Adrenal gland (tissue), 5 donors: ENCODE data around the gene CIZ1.

Experiments
- POLR2A ChIP-seq, 2 donors: fragments of 450-650 bp; IDR thresholded peaks; one replicate each; pipeline ENCODE4 v1.6.1; 2017; ENCODE audit warnings: antibody characterized with exemption in 2 of 2, mild to moderate bottlenecking in 2 of 2, moderate library complexity in 1 of 2
- TF ChIP-seq, protein P1 (sequence below), 6 experiments: fragments of 450-650 bp in 4 of 6; fragments of 200-600 bp in 2 of 6; sonication (generic) in 1 of 6; IDR thresholded peaks; 1 replicate in 5 of 6; 2 replicates in 1 of 6; pipeline versions ENCODE4 v1.5.1 to v1.8.0; 2016 to 2021; ENCODE audit warnings: antibody characterized with exemption in 6 of 6, mild to moderate bottlenecking in 2 of 6, moderate library complexity in 1 of 6
- donor health status: DM: no; HTN: no; CAD: no.

DNA sequence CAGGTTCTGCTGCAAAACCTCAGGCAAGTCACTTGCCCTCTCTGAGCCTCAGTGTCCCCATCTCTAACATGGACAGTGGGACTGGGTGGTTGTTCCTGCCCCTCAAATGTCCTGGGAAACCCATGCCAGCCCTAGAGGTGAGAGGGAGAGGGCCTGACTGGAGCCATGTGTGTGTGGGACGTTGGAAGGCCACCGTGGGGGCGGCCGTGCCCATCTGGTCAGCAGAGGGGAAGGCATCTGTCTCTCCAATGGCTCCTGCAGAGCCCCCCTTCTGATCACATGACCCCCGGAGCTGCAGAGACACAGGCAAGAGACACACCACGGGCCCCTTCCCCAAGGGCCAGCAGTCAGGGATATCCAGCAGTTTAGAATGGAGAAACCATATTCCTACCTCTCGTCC is 13.5 kb upstream of the CIZ1 start:
- TF ChIP-seq POLR2A (IDR thresholded peaks at IDR 0.05) = no peak
- TF ChIP-seq, protein P1, sequence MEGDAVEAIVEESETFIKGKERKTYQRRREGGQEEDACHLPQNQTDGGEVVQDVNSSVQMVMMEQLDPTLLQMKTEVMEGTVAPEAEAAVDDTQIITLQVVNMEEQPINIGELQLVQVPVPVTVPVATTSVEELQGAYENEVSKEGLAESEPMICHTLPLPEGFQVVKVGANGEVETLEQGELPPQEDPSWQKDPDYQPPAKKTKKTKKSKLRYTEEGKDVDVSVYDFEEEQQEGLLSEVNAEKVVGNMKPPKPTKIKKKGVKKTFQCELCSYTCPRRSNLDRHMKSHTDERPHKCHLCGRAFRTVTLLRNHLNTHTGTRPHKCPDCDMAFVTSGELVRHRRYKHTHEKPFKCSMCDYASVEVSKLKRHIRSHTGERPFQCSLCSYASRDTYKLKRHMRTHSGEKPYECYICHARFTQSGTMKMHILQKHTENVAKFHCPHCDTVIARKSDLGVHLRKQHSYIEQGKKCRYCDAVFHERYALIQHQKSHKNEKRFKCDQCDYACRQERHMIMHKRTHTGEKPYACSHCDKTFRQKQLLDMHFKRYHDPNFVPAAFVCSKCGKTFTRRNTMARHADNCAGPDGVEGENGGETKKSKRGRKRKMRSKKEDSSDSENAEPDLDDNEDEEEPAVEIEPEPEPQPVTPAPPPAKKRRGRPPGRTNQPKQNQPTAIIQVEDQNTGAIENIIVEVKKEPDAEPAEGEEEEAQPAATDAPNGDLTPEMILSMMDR (IDR thresholded peaks at IDR 0.05) = no peak
